T-cell (primary cell): ENCODE measurements around the gene GRM1. TPM values are rescaled to one million over a fixed set of nuclear protein-coding genes. Genes with fewer than 3 reads are reported as not detected.

Experiments used
- ATAC-seq, 4 experiments: fragments of 200-7000 bp in 3 of 4; fragments of 150-1000 bp in 1 of 4; cut with Tn5 transposase; replicated peaks in 1 of 4; 1 replicate in 3 of 4; 2 replicates in 1 of 4; pipeline ENCODE4 v1.10.0; 2021; ENCODE audit warnings: moderate library complexity in 3 of 4, mild to moderate bottlenecking in 2 of 4, moderate number of reproducible peaks in 1 of 4
- CTCF ChIA-PET, 2 donors: fragments of 300-600 bp; sonication (Branson Sonifier 250); formaldehyde crosslinking; loops; one replicate each; lab custom pipeline; 2022; ENCODE audit warnings: antibody characterized with exemption in 2 of 2; lab: Charles Lee
- POLR2A ChIA-PET, 2 donors: fragments of 300-600 bp; sonication (Branson Sonifier 250); formaldehyde crosslinking; loops; one replicate each; lab custom pipeline; 2022; ENCODE audit warnings: antibody characterized with exemption in 2 of 2; lab: Charles Lee
- DNase-seq, 35 experiments: peaks; one replicate each; pipeline versions ENCODE4 v3.0.0 to v3.0.0-alpha.2; 2013 to 2023
- H3K27ac ChIP-seq: one replicate; pipeline ENCODE4 v1.5.1; 2013; ENCODE audit warnings: low read length
- H3K27me3 ChIP-seq, 2 experiments: replicated peaks in 1 of 2; 1 replicate in 1 of 2; 2 replicates in 1 of 2; pipeline versions ENCODE4 v1.6.1 to v1.7.0; 2013; ENCODE audit warnings: low read length in 1 of 2, mixed read lengths in 1 of 2; ENCODE audit not compliant: control insufficient read depth in 2 of 2, insufficient read depth in 2 of 2; ENCODE audit errors: extremely low read depth in 1 of 2
- H3K36me3 ChIP-seq, 2 donors: 1 replicate in 1 of 2; 2 replicates in 1 of 2; pipeline versions ENCODE4 v1.6.1 to v1.7.0; 2013; ENCODE audit warnings: low read length in 1 of 2; ENCODE audit not compliant: control insufficient read depth in 2 of 2, insufficient read depth in 1 of 2; ENCODE audit errors: extremely low read depth in 1 of 2
- H3K4me1 ChIP-seq, 2 experiments: 1 replicate in 1 of 2; 2 replicates in 1 of 2; pipeline versions ENCODE4 v1.6.1 to v1.7.0; 2013; ENCODE audit warnings: low read length in 2 of 2, mixed read lengths in 1 of 2; ENCODE audit not compliant: insufficient read depth in 2 of 2, control insufficient read depth in 1 of 2; ENCODE audit errors: extremely low read depth in 1 of 2
- H3K4me3 ChIP-seq, 2 donors: 1 replicate in 1 of 2; 2 replicates in 1 of 2; pipeline versions ENCODE4 v1.5.1 to v1.7.0; 2013; ENCODE audit warnings: mild to moderate bottlenecking in 2 of 2, low read length in 1 of 2, moderate library complexity in 1 of 2; ENCODE audit not compliant: control insufficient read depth in 1 of 2; ENCODE audit errors: extremely low read depth in 1 of 2
- H3K9me3 ChIP-seq: 2 replicates; pipeline ENCODE4 v1.7.0; 2013
- H3K27ac Mint-ChIP-seq, 2 donors: one replicate each; pipeline ENCODE4 v1.8.0; 2020 to 2021; ENCODE audit warnings: mild to moderate bottlenecking in 2 of 2, mixed read lengths in 2 of 2
- H3K27me3 Mint-ChIP-seq, 2 donors: one replicate each; pipeline ENCODE4 v1.8.0; 2021 to 2022; ENCODE audit warnings: mixed read lengths in 2 of 2
- H3K36me3 Mint-ChIP-seq: one replicate; pipeline ENCODE4 v1.8.0; 2021; ENCODE audit warnings: mixed read lengths
- H3K4me1 Mint-ChIP-seq, 3 donors: one replicate each; pipeline ENCODE4 v1.8.0; 2020 to 2022; ENCODE audit warnings: mixed read lengths in 3 of 3, mild to moderate bottlenecking in 1 of 3
- H3K4me3 Mint-ChIP-seq, 3 donors: one replicate each; pipeline ENCODE4 v1.8.0; 2020 to 2022; ENCODE audit warnings: mild to moderate bottlenecking in 3 of 3, mixed read lengths in 3 of 3, moderate library complexity in 3 of 3
- H3K9me3 Mint-ChIP-seq, 3 donors: one replicate each; pipeline ENCODE4 v1.8.0; 2020 to 2022; ENCODE audit warnings: mixed read lengths in 3 of 3
- WGBS: methylation state at CpG from one replicate; pipeline ENCODE4 v1.1.5; 2013; ENCODE audit warnings: missing lambda C conversion rate; ENCODE audit not compliant: insufficient coverage; 5-methylcytosine and 5-hydroxymethylcytosine counted together
- total RNA-seq, 35 experiments: library from RNA in 6 of 35; stranded (reverse) in 6 of 35; fragments of 120-200 nt in 1 of 35; gene quantifications; one replicate each; pipeline versions ENCODE4 v1.2.1 to v1.2.4 and lab custom pipeline; 2013 to 2026

Gene GRM1
- total RNA-seq, 5 donors from 2014 or later (not counting 1 experiment from before 2014, with no cell fraction given) = not detected

- Histone ChIP-seq H3K27me3 (no peaks in the 10 kb centered on the region), H3K4me3 (no peak overlapping the region), H3K27ac (no peak overlapping the region), H3K36me3 (no peaks in the 10 kb centered on the region), H3K4me1 (no peaks in the 10 kb centered on the region), H3K9me3 (no peaks in the 10 kb centered on the region)
- no peak for ATAC-seq
- Mint-ChIP-seq H3K27ac (no peak overlapping the region), H3K9me3 (peaks cover 0 to 4% (median 0%) of the 10 kb centered on the region in 3 donors), H3K4me3 (no peak overlapping the region), H3K27me3 (peaks cover 2 to 21% of the 10 kb centered on the region in 2 donors), H3K4me1 (no peaks in the 10 kb centered on the region), H3K36me3 (no peaks in the 10 kb centered on the region)
- CTCF ChIA-PET = no interaction called here
- POLR2A ChIA-PET = no interaction called here
- WGBS = no CpG with 5 or more reads among the region's 1 CpG
- DNase-seq = no peak
Measured at GRCh38 chr6:146050168-146050567, 21.3 kb downstream of the GRM1 start.

GRCh38 chr6:146056506-146056905 lies 27.6 kb downstream of the GRM1 start:
- ATAC-seq (no peak), DNase-seq (no peak)
- no peaks in the 10 kb centered on the region for H3K36me3 Mint-ChIP-seq
- no peaks in the 10 kb centered on the region for H3K36me3 ChIP-seq
- no peak overlapping the region for H3K27ac Mint-ChIP-seq
- H3K27me3 Mint-ChIP-seq = peaks cover 2 to 14% of the 10 kb centered on the region in 2 donors
- whole genome bisulfite sequencing = 100% methylated on average over 2 of the region's 6 CpGs
- no peak overlapping the region for H3K27ac ChIP-seq
- peaks cover 0 to 4% (median 0%) of the 10 kb centered on the region in 3 donors for H3K9me3 Mint-ChIP-seq
- H3K4me1 ChIP-seq = no peaks in the 10 kb centered on the region
- ChIA-PET CTCF (no interaction called here), POLR2A (no interaction called here)
- no peaks in the 10 kb centered on the region for H3K9me3 ChIP-seq
- H3K27me3 ChIP-seq = no peaks in the 10 kb centered on the region
- H3K4me1 Mint-ChIP-seq = no peaks in the 10 kb centered on the region
- no peak overlapping the region for H3K4me3 ChIP-seq
- H3K4me3 Mint-ChIP-seq = no peak overlapping the region

GRCh38 chr6:146065690-146066089 lies 36.8 kb downstream of the GRM1 start:
- Mint-ChIP-seq H3K9me3 (no peaks in the 10 kb centered on the region), H3K4me1 (no peaks in the 10 kb centered on the region), H3K4me3 (no peak overlapping the region), H3K36me3 (no peaks in the 10 kb centered on the region), H3K27ac (no peak overlapping the region), H3K27me3 (peaks cover 0 to 6% of the 10 kb centered on the region in 2 donors)
- POLR2A ChIA-PET = no interaction called here
- no peaks in the 10 kb centered on the region for H3K27me3 ChIP-seq
- DNase-seq (no peak), ATAC-seq (no peak)
- H3K9me3 ChIP-seq = no peaks in the 10 kb centered on the region
- no peak overlapping the region for H3K27ac ChIP-seq
- WGBS = no CpG with 5 or more reads among the region's 2 CpGs
- no peak overlapping the region for H3K4me3 ChIP-seq
- H3K36me3 ChIP-seq = no peaks in the 10 kb centered on the region
- CTCF ChIA-PET = no interaction called here
- H3K4me1 ChIP-seq = no peaks in the 10 kb centered on the region

GRCh38 chr6:146066506-146066905 lies 37.6 kb downstream of the GRM1 start:
- ChIA-PET CTCF (no interaction called here), POLR2A (no interaction called here)
- no peak overlapping the region for H3K27ac ChIP-seq
- WGBS = no CpG with 5 or more reads among the region's 1 CpG
- no peaks in the 10 kb centered on the region for H3K27me3 ChIP-seq
- no peak overlapping the region for H3K4me3 Mint-ChIP-seq
- DNase-seq (no peak), ATAC-seq (no peak)
- H3K4me1 ChIP-seq = no peaks in the 10 kb centered on the region
- H3K36me3 Mint-ChIP-seq = no peaks in the 10 kb centered on the region
- no peaks in the 10 kb centered on the region for H3K4me1 Mint-ChIP-seq
- peaks cover 0 to 6% of the 10 kb centered on the region in 2 donors for H3K27me3 Mint-ChIP-seq
- no peaks in the 10 kb centered on the region for H3K36me3 ChIP-seq
- H3K9me3 ChIP-seq = no peaks in the 10 kb centered on the region
- no peak overlapping the region for H3K4me3 ChIP-seq
- no peaks in the 10 kb centered on the region for H3K9me3 Mint-ChIP-seq
- H3K27ac Mint-ChIP-seq = no peak overlapping the region

GRCh38 chr6:146071781-146072180 lies 42.9 kb downstream of the GRM1 start:
- Mint-ChIP-seq H3K27ac (no peak overlapping the region), H3K27me3 (no peaks in the 10 kb centered on the region), H3K4me3 (no peak overlapping the region), H3K4me1 (no peaks in the 10 kb centered on the region), H3K9me3 (no peaks in the 10 kb centered on the region), H3K36me3 (no peaks in the 10 kb centered on the region)
- H3K36me3 ChIP-seq = no peaks in the 10 kb centered on the region
- no CpG with 5 or more reads among the region's 2 CpGs for WGBS
- H3K9me3 ChIP-seq = no peaks in the 10 kb centered on the region
- POLR2A ChIA-PET = no interaction called here
- H3K27ac ChIP-seq = no peak overlapping the region
- ATAC-seq (no peak), DNase-seq (no peak)
- H3K4me1 ChIP-seq = no peaks in the 10 kb centered on the region
- CTCF ChIA-PET = no interaction called here
- no peak overlapping the region for H3K4me3 ChIP-seq
- no peaks in the 10 kb centered on the region for H3K27me3 ChIP-seq

GRCh38 chr6:146077992-146078391 lies 49.1 kb downstream of the GRM1 start:
- no peak overlapping the region for H3K4me3 ChIP-seq
- H3K27ac Mint-ChIP-seq = no peak overlapping the region
- H3K27me3 Mint-ChIP-seq = peaks cover 0 to 4% of the 10 kb centered on the region in 2 donors
- peaks cover 0 to 3% (median 0%) of the 10 kb centered on the region in 3 donors for H3K9me3 Mint-ChIP-seq
- no peaks in the 10 kb centered on the region for H3K27me3 ChIP-seq
- H3K9me3 ChIP-seq = no peaks in the 10 kb centered on the region
- no peaks in the 10 kb centered on the region for H3K36me3 ChIP-seq
- no peaks in the 10 kb centered on the region for H3K4me1 Mint-ChIP-seq
- no peaks in the 10 kb centered on the region for H3K4me1 ChIP-seq
- no peak for DNase-seq
- ChIA-PET CTCF (interaction anchor here in 1 of 2 donors (0.5 kb wide), 1 partner anchor 96 kb away, joined by 4 read pairs; no protein-coding TSS in a partner anchor), POLR2A (no interaction called here)
- H3K4me3 Mint-ChIP-seq = no peak overlapping the region
- H3K36me3 Mint-ChIP-seq = no peaks in the 10 kb centered on the region
- no peak for ATAC-seq
- no peak overlapping the region for H3K27ac ChIP-seq
- no CpG with 5 or more reads among the region's 4 CpGs for WGBS

- H3K4me1 ChIP-seq = no peaks in the 10 kb centered on the region
- ATAC-seq (no peak), DNase-seq (no peak)
- ChIA-PET POLR2A (no interaction called here), CTCF (no interaction called here)
- H3K27ac Mint-ChIP-seq = no peak overlapping the region
- no peaks in the 10 kb centered on the region for H3K9me3 ChIP-seq
- H3K4me1 Mint-ChIP-seq = no peaks in the 10 kb centered on the region
- no peak overlapping the region for H3K27ac ChIP-seq
- H3K4me3 Mint-ChIP-seq = no peak overlapping the region
- H3K9me3 Mint-ChIP-seq = peaks cover 0 to 2% (median 0%) of the 10 kb centered on the region in 3 donors
- H3K36me3 ChIP-seq = no peaks in the 10 kb centered on the region
- H3K4me3 ChIP-seq = no peak overlapping the region
- H3K27me3 Mint-ChIP-seq = peaks cover 2 to 3% of the 10 kb centered on the region in 2 donors
- H3K36me3 Mint-ChIP-seq = no peaks in the 10 kb centered on the region
- no peaks in the 10 kb centered on the region for H3K27me3 ChIP-seq
- WGBS = no CpG with 5 or more reads among the region's 7 CpGs
Measured at GRCh38 chr6:146087386-146087785, 58.5 kb downstream of the GRM1 start.
